Thymus (tissue), 11 donors: ENCODE results near the gene RPL19. TPM values are rescaled to one million over a fixed set of nuclear protein-coding genes. Genes with fewer than 3 reads are reported as not detected.
A peak's percentile ranks its signal among the peaks of the same experiment; 100 is the strongest.

Experiments
- DNase-seq, 9 donors: peaks; one replicate each; pipeline ENCODE4 v3.0.0-alpha.2; 2013; ENCODE audit warnings: low spot score in 9 of 9, low read depth in 6 of 9, missing footprints in 1 of 9
- H3K27ac ChIP-seq, 2 donors: one replicate each; pipeline ENCODE4 v1.5.1; 2013; ENCODE audit warnings: control low read depth in 1 of 2, low read depth in 1 of 2, low read length in 1 of 2, mild to moderate bottlenecking in 1 of 2, moderate library complexity in 1 of 2
- H3K27me3 ChIP-seq, 2 donors: one replicate each; pipeline ENCODE4 v1.5.1; 2013; ENCODE audit warnings: low read length in 1 of 2; ENCODE audit not compliant: control insufficient read depth in 2 of 2, insufficient read depth in 1 of 2
- H3K36me3 ChIP-seq, 2 donors: one replicate each; pipeline ENCODE4 v1.5.1; 2013; ENCODE audit warnings: low read length in 1 of 2, mild to moderate bottlenecking in 1 of 2, moderate library complexity in 1 of 2; ENCODE audit not compliant: control insufficient read depth in 2 of 2, insufficient read depth in 2 of 2
- H3K4me1 ChIP-seq, 2 donors: one replicate each; pipeline ENCODE4 v1.5.1; 2013; ENCODE audit warnings: low read length in 2 of 2; ENCODE audit not compliant: control insufficient read depth in 2 of 2, insufficient read depth in 2 of 2
- H3K4me3 ChIP-seq, 2 donors: one replicate each; pipeline ENCODE4 v1.5.1; 2013; ENCODE audit warnings: low read length in 2 of 2, control low read depth in 1 of 2, mild to moderate bottlenecking in 1 of 2
- H3K9me3 ChIP-seq, 2 donors: one replicate each; pipeline ENCODE4 v1.5.1; 2013; ENCODE audit warnings: low read length in 1 of 2, mild to moderate bottlenecking in 1 of 2; ENCODE audit not compliant: control insufficient read depth in 2 of 2, insufficient read depth in 1 of 2
- WGBS: extraction: QIAGEN DNeasy Blood & Tissue Kit; methylation state at CpG from one replicate; pipeline ENCODE4 v1.1.7; 2013; 5-methylcytosine and 5-hydroxymethylcytosine counted together
- polyA plus RNA-seq: library from polyadenylated mRNA; stranded (reverse); fragments of 200-250 nt; gene quantifications from one replicate; pipeline ENCODE4 v1.2.3, GENCODE V29; 2013
- total RNA-seq: library from RNA; stranded (reverse); fragments of 120-200 nt; gene quantifications from one replicate; pipeline ENCODE4 v1.2.4, GENCODE V29; 2013
- donor health status: healthy.

RPL19 gene
- total and polyA plus RNA-seq, 2 donors: 3,707 to 3,788 TPM

DNA sequence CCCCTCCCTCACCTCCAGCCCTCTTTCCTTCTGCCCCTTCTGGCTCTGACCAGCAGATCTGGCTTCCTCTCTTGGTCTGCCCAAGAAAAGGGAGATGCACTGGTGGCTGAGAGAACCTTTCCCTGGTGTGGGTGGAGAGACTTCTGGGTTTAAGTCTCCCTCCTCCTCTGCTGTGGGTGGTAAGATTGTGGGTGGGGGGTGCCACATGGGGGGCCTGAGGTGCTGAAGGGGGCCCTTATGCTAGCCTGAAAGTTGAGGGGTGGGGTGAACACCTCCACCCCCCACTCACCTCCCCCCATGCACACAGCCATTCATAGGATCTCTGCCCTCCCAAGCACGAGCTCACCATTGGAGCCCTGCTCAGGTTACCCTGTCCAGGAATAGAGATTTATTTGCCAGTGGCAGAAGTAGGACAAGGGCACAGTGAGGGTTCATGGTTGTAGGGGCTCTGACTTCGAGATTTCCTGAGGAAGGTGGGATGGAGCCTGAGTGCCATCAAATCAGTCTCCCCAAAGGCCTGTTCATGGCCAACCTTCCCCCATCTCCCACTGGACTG is 27.4 kb downstream of the RPL19 start:
- DNase-seq: no peak
- H3K9me3 ChIP-seq: peaks cover 2 to 7% of the 10 kb centered on the region in 2 donors
- no peak overlapping the region for H3K4me3 ChIP-seq
- peaks cover 6 to 21% of the 10 kb centered on the region in 2 donors for H3K4me1 ChIP-seq
- no peaks in the 10 kb centered on the region for H3K36me3 ChIP-seq
- 87% methylated on average over 2 of the region's 2 CpGs for WGBS
- peaks cover 49 to 89% of the 10 kb centered on the region in 2 donors for H3K27me3 ChIP-seq
- H3K27ac ChIP-seq: no peak overlapping the region

DNA sequence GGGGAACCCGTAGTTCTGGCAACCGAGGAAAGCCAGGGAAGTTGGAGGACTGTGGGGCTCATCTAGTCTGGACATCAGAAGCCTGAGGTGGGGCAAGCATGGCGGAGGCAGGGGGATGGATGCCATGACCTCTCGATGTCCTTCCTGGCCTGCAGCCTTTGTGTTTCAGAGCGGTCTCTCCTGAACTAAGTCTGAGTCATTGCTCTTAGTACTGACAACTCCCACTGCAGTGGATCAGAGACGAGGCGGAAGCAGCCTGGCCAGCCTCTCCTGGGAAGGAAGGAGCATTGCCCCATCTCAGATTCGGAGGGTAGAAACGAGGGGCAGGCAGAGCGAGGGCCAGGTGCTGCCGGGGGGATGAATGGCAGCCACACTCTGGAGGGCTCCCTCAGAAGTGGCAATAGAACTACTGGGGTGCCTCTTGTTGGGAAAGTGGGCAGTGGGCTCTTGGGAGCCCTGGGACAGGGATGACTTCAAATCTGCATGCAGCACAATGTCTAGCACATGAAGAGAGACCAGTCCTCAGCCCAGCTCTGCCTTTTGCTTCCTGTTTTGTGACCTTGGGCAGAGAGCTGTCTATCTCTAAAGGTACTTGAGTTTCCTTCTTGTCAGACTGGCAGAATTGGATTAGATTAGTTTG is 29.3 kb downstream of the RPL19 start:
- Histone ChIP-seq H3K9me3 (peaks cover 0 to 7% of the 10 kb centered on the region in 2 donors), H3K4me1 (peaks cover 6 to 22% of the 10 kb centered on the region in 2 donors), H3K27ac (no peak overlapping the region), H3K4me3 (no peak overlapping the region), H3K36me3 (no peaks in the 10 kb centered on the region), H3K27me3 (peaks cover 31 to 74% of the 10 kb centered on the region in 2 donors)
- 89% methylated on average over 11 of the region's 11 CpGs for WGBS
- no peak for DNase-seq

DNA sequence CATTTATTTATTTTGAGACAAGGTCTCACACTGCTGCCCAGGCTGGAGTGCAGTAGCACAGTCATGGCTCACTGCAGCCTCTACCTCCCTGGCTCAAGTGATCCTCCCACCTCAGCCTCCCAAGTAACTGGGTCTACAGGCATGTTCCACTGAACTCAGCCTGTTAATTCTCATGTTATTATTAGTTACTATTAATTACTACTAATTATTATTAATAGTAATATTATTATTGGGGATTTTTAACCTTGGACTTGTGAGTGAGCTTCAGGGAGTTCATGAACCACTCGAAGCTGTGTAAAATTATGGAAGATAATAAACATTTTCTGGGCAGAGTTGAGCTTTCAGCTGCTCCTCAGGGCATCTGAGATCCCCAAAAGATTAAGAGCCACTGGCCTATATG is 30.3 kb downstream of the RPL19 start:
- Histone ChIP-seq H3K27ac (no peak overlapping the region), H3K9me3 (peaks cover 0 to 7% of the 10 kb centered on the region in 2 donors), H3K27me3 (peaks cover 22 to 64% of the 10 kb centered on the region in 2 donors), H3K36me3 (no peaks in the 10 kb centered on the region), H3K4me1 (peaks cover 3 to 22% of the 10 kb centered on the region in 2 donors), H3K4me3 (no peak overlapping the region)
- WGBS: 47% methylated on average over 1 of the region's 1 CpG
- DNase-seq: no peak

- H3K4me3 ChIP-seq: no peak overlapping the region
- peaks cover 0 to 7% of the 10 kb centered on the region in 2 donors for H3K9me3 ChIP-seq
- DNase-seq: no peak
- no peaks in the 10 kb centered on the region for H3K36me3 ChIP-seq
- H3K27ac ChIP-seq: no peak overlapping the region
- peaks cover 14 to 57% of the 10 kb centered on the region in 2 donors for H3K27me3 ChIP-seq
- WGBS: 91% methylated on average over 10 of the region's 10 CpGs
- peaks cover 2 to 20% of the 10 kb centered on the region in 2 donors for H3K4me1 ChIP-seq
These were observed 31.0 kb downstream of the RPL19 start for GRCh38 chr17:39231091-39231561.

GRCh38 chr17:39231591-39232551 is 31.8 kb downstream of the RPL19 start:
- peaks cover 2 to 17% of the 10 kb centered on the region in 2 donors for H3K4me1 ChIP-seq
- peaks cover 7 to 49% of the 10 kb centered on the region in 2 donors for H3K27me3 ChIP-seq
- H3K27ac ChIP-seq: no peak overlapping the region

DNA sequence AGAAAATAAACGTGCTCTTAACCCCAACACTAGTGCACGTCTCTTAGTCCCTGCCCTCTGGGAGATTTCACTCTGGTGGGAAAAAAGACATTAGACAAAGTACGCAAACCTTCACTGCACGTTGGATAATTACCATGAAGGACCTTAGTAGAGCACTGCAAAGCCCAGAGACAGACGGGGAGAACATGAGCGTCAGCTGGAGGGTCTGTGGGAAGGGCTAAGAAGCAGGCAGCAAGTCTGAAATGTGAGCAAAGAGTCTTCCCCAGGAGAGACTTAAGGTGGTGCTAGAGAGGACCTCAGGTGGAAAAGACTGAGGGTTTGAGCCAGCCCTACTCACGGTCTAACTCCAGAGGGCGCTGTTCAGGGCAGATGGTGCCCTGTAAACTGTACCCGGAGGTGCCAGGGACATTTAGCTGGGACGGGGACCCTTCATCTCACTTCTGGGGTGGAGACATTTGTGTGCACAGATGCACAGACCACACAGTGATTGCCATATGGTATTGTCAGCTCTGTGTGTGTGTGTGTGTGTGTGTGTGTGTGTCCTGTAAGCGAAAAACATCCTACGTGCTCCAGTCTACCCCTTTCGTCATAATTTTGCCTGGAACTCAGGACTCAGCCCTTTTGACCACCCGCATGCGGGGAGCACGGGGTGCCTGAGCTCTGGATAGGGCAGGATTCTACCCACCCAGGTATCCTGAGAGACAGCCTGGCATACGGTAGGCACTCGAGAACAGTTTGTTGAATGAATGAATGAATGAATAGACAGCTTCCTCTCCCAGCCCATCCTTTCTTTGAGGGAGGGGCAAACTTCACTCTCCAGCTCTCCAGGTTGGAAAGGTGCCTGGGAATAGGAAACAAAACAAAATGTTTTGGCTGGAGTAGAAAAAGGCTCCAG is 35.7 kb downstream of the RPL19 start:
- peaks cover 0 to 4% of the 10 kb centered on the region in 2 donors for H3K9me3 ChIP-seq
- no peak overlapping the region for H3K4me3 ChIP-seq
- peaks cover 0 to 28% of the 10 kb centered on the region in 2 donors for H3K27me3 ChIP-seq
- peaks cover 12 to 24% of the 10 kb centered on the region in 2 donors for H3K4me1 ChIP-seq
- no peak overlapping the region for H3K27ac ChIP-seq
- DNase-seq: peak; percentile 40 to 81 (median 55)
- no peaks in the 10 kb centered on the region for H3K36me3 ChIP-seq
- 48% methylated on average over 18 of the region's 18 CpGs for WGBS

More at GRCh38 chr17:39231591-39232551, 31.8 kb downstream of the RPL19 start:
- H3K4me3 ChIP-seq: no peak overlapping the region
- H3K36me3 ChIP-seq: no peaks in the 10 kb centered on the region
- H3K9me3 ChIP-seq: peaks cover 0 to 7% of the 10 kb centered on the region in 2 donors
- WGBS: 21% methylated on average over 22 of the region's 22 CpGs
- DNase-seq: peak in 4 of 9 donors; percentile 39 to 66 (median 54)

- Histone ChIP-seq H3K36me3 (no peaks in the 10 kb centered on the region), H3K27ac (no peak overlapping the region), H3K4me1 (peaks cover 12 to 23% of the 10 kb centered on the region in 2 donors), H3K27me3 (peaks cover 0 to 21% of the 10 kb centered on the region in 2 donors), H3K9me3 (peaks cover 0 to 4% of the 10 kb centered on the region in 2 donors), H3K4me3 (no peak overlapping the region)
- no peak for DNase-seq
- WGBS: 91% methylated on average over 5 of the region's 5 CpGs
These were observed 36.4 kb downstream of the RPL19 start for GRCh38 chr17:39236450-39236927.

DNA sequence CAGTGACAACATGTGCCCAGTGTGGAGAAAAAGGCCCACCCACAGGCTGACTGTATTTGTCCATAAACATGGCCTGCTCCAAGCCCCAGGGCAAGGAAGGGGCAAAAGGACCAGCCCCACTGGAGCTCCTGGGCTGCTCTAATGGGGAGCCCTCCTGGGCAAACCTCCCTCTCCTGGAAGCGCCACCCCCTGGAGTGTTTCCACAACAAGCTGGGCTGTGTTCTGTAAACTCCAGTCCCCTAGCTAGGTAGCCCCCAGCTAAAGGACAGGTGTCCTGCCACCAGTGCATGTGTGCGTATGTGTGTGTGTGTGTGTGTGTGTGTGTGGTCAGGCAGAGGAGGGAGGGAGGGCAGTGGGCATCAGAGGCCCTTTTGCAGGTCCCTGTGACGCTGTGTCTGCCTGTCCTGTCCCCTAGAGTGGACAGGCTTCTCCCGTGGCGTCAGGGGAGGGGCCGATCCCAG is 36.9 kb downstream of the RPL19 start:
- 91% methylated on average over 6 of the region's 6 CpGs for WGBS
- Histone ChIP-seq H3K9me3 (peaks cover 0 to 4% of the 10 kb centered on the region in 2 donors), H3K36me3 (no peaks in the 10 kb centered on the region), H3K4me1 (peaks cover 12 to 18% of the 10 kb centered on the region in 2 donors), H3K27me3 (peaks cover 0 to 15% of the 10 kb centered on the region in 2 donors), H3K27ac (no peak overlapping the region), H3K4me3 (no peak overlapping the region)
- DNase-seq: no peak
